GM10248 (cell line): Measurements from ENCODE around the gene IGDCC3.

Experiments used
- CTCF ChIA-PET: fragments of 300-600 bp; sonication (Branson Sonifier 250); formaldehyde crosslinking; extraction: SDS; loops from one replicate; lab custom pipeline; 2021; ENCODE audit warnings: antibody characterized with exemption; lab: Yijun Ruan, JAX
- POLR2A ChIA-PET: fragments of 350-650 bp; sonication (Branson Sonifier 250); formaldehyde crosslinking; extraction: SDS; loops from one replicate; lab custom pipeline; 2020; ENCODE audit warnings: antibody characterized with exemption; lab: Yijun Ruan, JAX
- DNase-seq: peaks from one replicate; pipeline ENCODE4 v3.0.0; 2012; ENCODE audit errors: extremely low spot score
- CTCF ChIP-seq: IDR thresholded peaks from 2 replicates; pipeline ENCODE4 v1.5.1; 2012; ENCODE audit warnings: mild to moderate bottlenecking, low read depth; ENCODE audit errors: extremely low read depth, missing control alignments, control extremely low read depth

The IGDCC3 gene

GRCh38 chr15:65343374-65343981 lies 34.3 kb downstream of the IGDCC3 start:
- DNase-seq: no peak
- ChIA-PET POLR2A (no interaction called here), CTCF (interaction anchor here (0.7 kb wide), 1 partner anchor 42 kb away, joined by 3 read pairs; no protein-coding TSS in a partner anchor)
- TF ChIP-seq CTCF: no peak

- CTCF ChIA-PET: no interaction called here
- POLR2A ChIA-PET: no interaction called here
- TF ChIP-seq CTCF: no peak
- no peak for DNase-seq
Observed at GRCh38 chr15:65342493-65342892, 35.3 kb downstream of the IGDCC3 start.

DNA sequence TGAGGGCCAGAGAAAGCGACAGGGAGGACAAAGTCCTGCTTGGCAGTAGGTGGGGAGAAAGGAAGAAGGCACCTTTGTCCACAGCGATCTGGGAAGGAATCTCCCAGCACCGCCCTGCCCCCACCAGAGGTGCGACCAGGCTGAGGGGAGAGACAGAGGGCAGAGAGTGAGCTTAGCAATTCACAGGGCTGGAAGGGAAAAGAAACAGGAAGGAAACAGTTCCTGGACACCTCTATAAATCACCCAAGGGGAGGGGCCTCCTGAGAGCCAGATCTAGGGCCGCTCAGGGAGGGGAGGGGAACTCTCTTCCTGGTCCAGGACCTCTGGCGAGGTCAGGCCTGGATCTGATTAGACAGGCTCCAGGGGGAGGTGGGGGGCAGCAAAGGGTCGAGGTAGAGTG lies 37.9 kb downstream of the IGDCC3 start:
- TF ChIP-seq CTCF: no peak
- no peak for DNase-seq
- CTCF ChIA-PET: interaction anchor here (0.8 to 1.4 kb wide), 3 partner anchors 21 to 45 kb away, joined by 3 to 4 read pairs (median 3); no protein-coding TSS in a partner anchor
- POLR2A ChIA-PET: no interaction called here

- CTCF ChIA-PET: interaction anchor here (1.3 to 2.6 kb wide), 6 partner anchors 18 to 60 kb away, joined by 3 to 11 read pairs (median 4); no protein-coding TSS in a partner anchor
- no peak for TF ChIP-seq CTCF
- DNase-seq: no peak
- POLR2A ChIA-PET: interaction anchor here (0.6 kb wide), 1 partner anchor 99 kb away, joined by 4 read pairs; no protein-coding TSS in a partner anchor
Observed at GRCh38 chr15:65339416-65339815, 38.4 kb downstream of the IGDCC3 start.

- CTCF ChIA-PET: interaction anchor here (0.8 to 2.6 kb wide), 8 partner anchors 18 to 61 kb away, joined by 3 to 11 read pairs (median 4); no protein-coding TSS in a partner anchor
- POLR2A ChIA-PET: interaction anchor here (0.6 kb wide), 1 partner anchor 99 kb away, joined by 4 read pairs; no protein-coding TSS in a partner anchor
Observed at GRCh38 chr15:65338823-65339222, 39.0 kb downstream of the IGDCC3 start.

DNA sequence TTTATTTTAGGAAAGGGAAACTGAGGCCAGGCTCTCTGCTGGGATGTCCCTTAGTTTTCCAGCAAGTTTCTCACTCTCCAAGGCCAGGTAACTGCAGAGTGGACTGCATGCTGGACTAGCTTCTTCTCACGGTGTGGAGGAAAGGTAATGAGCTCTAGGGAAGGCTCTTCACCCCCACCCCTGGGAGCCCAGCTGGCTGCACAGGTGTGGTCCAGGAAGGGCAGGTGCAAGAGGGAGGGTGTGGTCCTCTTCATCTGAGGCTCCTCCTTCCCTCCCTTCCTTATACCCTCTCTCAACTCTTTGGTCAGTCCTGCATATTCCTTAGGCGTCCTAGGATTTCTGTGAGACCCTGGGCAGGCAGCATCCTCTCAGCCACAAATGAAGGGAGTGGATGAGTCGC lies 39.4 kb downstream of the IGDCC3 start:
- POLR2A ChIA-PET: no interaction called here
- CTCF ChIA-PET: interaction anchor here (0.8 to 2.6 kb wide), 9 partner anchors 11 to 61 kb away, joined by 3 to 11 read pairs (median 4); no protein-coding TSS in a partner anchor
- TF ChIP-seq CTCF: no peak
- DNase-seq: no peak

More at GRCh38 chr15:65338823-65339222, 39.0 kb downstream of the IGDCC3 start:
- no peak for TF ChIP-seq CTCF
- DNase-seq: no peak
